Osteoblast (primary cell): Measurements from ENCODE around the gene CRAT. TPM values are rescaled to one million over a fixed set of nuclear protein-coding genes. Genes with fewer than 3 reads are reported as not detected.
A peak's percentile ranks its signal among the peaks of the same experiment; 100 is the strongest.
"Not testable (repeated sequence)": the region's sequence is repeated elsewhere in the genome, so short reads cannot be mapped to it uniquely, and the experiment has no call there.

Source experiments
- DNase-seq: peaks from one replicate; pipeline ENCODE4 v3.0.0; 2011; ENCODE audit warnings: low spot score, mixed read lengths; ENCODE audit not compliant: insufficient read length; ENCODE audit errors: missing footprints
- H2AFZ ChIP-seq: 2 replicates; pipeline ENCODE4 v1.6.0; 2011; ENCODE audit warnings: mild to moderate bottlenecking, low read length
- H3K27ac ChIP-seq: 2 replicates; pipeline ENCODE4 v1.5.1; 2011; ENCODE audit warnings: mild to moderate bottlenecking, low read depth, low read length, moderate library complexity
- H3K27me3 ChIP-seq: 2 replicates; pipeline ENCODE4 v1.6.0; 2012; ENCODE audit warnings: mild to moderate bottlenecking, control low read depth, inconsistent platforms, low read length, moderate library complexity; ENCODE audit not compliant: insufficient read depth
- H3K36me3 ChIP-seq: 2 replicates; pipeline ENCODE4 v1.5.1; 2011; ENCODE audit warnings: mild to moderate bottlenecking, low read length, control low read depth, moderate library complexity; ENCODE audit not compliant: insufficient read depth
- H3K4me1 ChIP-seq: 2 replicates; pipeline ENCODE4 v1.5.1; 2011; ENCODE audit warnings: mild to moderate bottlenecking, low read length, control low read depth, moderate library complexity; ENCODE audit not compliant: insufficient read depth
- H3K4me2 ChIP-seq: 2 replicates; pipeline ENCODE4 v1.6.0; 2011; ENCODE audit warnings: mild to moderate bottlenecking, low read length; ENCODE audit not compliant: insufficient read depth
- H3K4me3 ChIP-seq: fragments of 200-600 bp; sonication (generic); 3 replicates; pipeline ENCODE4 v1.5.1; 2012; ENCODE audit warnings: mild to moderate bottlenecking, low read length, inconsistent platforms; ENCODE audit not compliant: insufficient read depth
- H3K79me2 ChIP-seq: 2 replicates; pipeline ENCODE4 v1.6.0; 2012; ENCODE audit warnings: mild to moderate bottlenecking, low read length, control low read depth, inconsistent platforms; ENCODE audit not compliant: insufficient read depth
- H3K9me3 ChIP-seq: 2 replicates; pipeline ENCODE4 v1.5.1; 2011; ENCODE audit warnings: low read depth, low read length, control low read depth
- H4K20me1 ChIP-seq: 2 replicates; pipeline ENCODE4 v1.6.0; 2012; ENCODE audit warnings: mild to moderate bottlenecking, low read length, control low read depth; ENCODE audit not compliant: insufficient read depth
- total RNA-seq: library from RNA; depleted of rRNA; stranded (reverse); fragments of >200 nt; gene quantifications from 2 replicates; pipeline ENCODE4 v1.2.3, GENCODE V29; 2012
- TF ChIP-seq, protein P1 (sequence below): IDR thresholded peaks from 2 replicates; pipeline ENCODE4 v1.5.1; 2011; ENCODE audit warnings: mild to moderate bottlenecking, low read depth, low read length, moderate library complexity; ENCODE audit errors: extremely low read depth

CRAT gene
- total RNA-seq, 1 donor, result 79.6 TPM

DNA sequence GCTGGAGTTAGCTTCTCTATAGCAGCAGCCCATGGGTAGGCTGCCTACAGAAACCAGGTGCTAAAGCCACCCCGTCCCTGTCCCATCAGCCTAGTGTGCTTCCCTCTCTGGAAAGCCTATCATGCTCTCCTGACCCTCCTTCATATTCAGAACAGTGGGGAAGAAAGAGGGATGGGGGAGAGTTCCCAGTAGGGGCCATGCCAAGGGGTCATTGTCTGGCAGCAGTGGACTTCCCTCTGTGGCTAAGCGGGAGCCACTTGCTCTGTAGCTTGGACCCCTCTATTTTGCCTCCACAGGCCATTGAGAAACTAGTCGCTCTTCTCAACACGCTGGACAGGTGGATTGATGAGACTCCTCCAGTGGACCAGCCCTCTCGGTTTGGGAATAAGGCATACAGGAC, 18.1 kb upstream of the CRAT start:
- no peak overlapping the region for H3K4me2 ChIP-seq

DNA sequence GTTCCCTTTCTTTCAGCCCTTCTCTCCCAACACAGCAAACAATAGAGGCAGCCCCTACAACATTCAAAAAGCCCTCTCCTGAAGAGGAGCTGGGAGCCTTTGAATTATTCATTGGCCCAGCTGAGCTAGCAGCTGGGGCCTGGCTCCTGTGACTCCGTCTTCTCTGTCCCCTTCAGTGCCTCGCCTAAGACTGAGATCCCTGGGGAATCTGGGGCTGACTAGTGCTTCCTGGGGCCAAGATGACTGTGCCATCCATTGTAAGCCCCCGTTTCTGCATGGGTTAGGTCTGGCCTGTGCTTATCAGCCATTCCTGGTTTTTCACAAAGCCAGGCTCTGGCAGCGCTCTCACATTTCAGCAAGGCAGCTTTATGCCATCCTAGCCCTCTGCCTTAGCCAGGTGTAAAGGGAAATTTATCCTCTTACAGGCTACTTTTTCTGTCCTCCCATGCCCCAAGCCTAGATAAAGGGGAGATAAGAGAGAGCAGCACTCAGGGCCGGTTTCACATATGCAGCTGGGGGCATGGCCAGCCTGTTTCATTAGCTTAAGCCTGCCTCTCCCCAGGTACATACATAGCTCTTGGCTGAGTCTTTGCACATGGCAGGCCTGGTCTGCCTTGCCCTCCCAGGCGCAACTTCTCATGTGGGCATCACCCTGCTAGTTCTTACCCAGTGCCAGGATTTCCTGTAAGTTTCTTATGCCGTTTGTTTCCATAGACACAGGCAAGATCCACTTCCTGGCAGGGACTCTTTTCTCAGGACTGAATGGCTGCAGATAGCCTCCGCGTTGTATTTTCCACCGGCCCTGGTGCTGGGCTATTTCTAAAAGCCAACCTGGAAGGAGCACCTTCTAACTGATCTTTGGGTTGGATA, 16.4 kb upstream of the CRAT start:
- Histone ChIP-seq H3K4me2 (no peak overlapping the region), H2AFZ (no peak overlapping the region)

More for the DNA sequence above, 18.1 kb upstream of the CRAT start:
- Histone ChIP-seq H2AFZ (no peak overlapping the region), H3K4me1 (peaks cover 22% of the 10 kb centered on the region), H3K9me3 (no peaks in the 10 kb centered on the region), H3K79me2 (peaks cover 5% of the 10 kb centered on the region), H3K27ac (no peak overlapping the region), H3K4me3 (no peak overlapping the region), H3K36me3 (peaks cover 52% of the 10 kb centered on the region), H3K27me3 (no peaks in the 10 kb centered on the region), H4K20me1 (no peaks in the 10 kb centered on the region)
- TF ChIP-seq, protein P1, sequence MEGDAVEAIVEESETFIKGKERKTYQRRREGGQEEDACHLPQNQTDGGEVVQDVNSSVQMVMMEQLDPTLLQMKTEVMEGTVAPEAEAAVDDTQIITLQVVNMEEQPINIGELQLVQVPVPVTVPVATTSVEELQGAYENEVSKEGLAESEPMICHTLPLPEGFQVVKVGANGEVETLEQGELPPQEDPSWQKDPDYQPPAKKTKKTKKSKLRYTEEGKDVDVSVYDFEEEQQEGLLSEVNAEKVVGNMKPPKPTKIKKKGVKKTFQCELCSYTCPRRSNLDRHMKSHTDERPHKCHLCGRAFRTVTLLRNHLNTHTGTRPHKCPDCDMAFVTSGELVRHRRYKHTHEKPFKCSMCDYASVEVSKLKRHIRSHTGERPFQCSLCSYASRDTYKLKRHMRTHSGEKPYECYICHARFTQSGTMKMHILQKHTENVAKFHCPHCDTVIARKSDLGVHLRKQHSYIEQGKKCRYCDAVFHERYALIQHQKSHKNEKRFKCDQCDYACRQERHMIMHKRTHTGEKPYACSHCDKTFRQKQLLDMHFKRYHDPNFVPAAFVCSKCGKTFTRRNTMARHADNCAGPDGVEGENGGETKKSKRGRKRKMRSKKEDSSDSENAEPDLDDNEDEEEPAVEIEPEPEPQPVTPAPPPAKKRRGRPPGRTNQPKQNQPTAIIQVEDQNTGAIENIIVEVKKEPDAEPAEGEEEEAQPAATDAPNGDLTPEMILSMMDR, result no peak
- no peak for DNase-seq

DNA sequence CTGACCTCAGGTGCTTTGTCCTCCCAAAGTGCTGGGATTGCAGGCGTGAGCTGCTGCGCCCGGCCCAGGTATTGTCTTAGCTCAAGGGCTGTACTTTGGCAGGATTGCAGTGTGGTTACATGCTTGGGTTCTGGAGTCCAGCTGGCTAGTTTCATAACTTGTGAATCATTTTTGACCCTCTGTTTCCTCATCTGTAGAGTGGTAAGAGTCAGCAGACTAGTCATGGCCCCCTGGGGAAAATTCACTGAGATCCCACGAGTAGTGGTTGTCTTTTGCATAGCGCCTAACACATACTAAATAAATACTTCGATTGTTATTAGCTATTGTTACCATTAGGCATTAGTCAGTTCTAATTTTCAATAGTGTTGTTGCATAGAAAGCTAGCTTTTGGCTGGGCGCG, 14.9 kb upstream of the CRAT start:
- no peak overlapping the region for H3K4me2 ChIP-seq

More for the DNA sequence above, 16.4 kb upstream of the CRAT start:
- TF ChIP-seq, protein P1, result no peak
- Histone ChIP-seq H3K4me3 (no peak overlapping the region), H4K20me1 (peaks cover 6% of the 10 kb centered on the region), H3K4me1 (peaks cover 22% of the 10 kb centered on the region), H3K79me2 (peaks cover 13% of the 10 kb centered on the region), H3K27ac (peak overlapping the region; percentile 28), H3K9me3 (no peaks in the 10 kb centered on the region), H3K36me3 (peaks cover 50% of the 10 kb centered on the region), H3K27me3 (no peaks in the 10 kb centered on the region)
- no peak for DNase-seq

DNA sequence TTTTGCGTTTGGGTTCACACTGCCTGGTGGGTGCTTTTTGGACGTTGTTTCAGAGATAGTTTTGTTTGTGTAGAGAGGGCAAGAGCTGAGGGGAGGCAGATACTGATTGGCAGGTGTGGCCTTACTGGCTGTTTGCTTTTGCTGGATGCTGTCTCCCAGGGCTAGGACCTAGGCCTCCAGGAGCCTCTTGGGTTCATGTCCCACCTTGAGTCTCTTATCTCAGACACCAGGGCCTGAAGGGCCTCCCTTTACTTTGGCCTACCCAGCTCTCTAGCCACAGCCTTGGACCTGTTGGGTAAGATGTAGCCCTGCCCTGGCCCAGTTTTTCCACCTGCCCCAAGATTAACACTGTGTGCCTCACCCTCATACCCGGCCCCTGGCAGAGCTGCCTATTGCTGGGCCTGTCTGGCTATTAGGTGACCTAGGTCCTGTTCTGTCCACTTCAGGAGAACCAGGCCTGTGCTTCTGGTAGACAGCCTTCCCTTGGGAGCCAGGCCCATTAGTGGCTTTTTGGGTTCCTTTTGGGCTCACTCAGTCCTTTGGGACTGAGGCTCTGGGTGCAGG, 14.0 kb upstream of the CRAT start:
- Histone ChIP-seq H3K27ac (no peak overlapping the region), H3K36me3 (peaks cover 47% of the 10 kb centered on the region)
- DNase-seq, result no peak

More for the DNA sequence above, 14.9 kb upstream of the CRAT start:
- no peak overlapping the region for H2AFZ ChIP-seq
- peaks cover 49% of the 10 kb centered on the region for H3K36me3 ChIP-seq
- H3K79me2 ChIP-seq, result peaks cover 13% of the 10 kb centered on the region
- H3K4me1 ChIP-seq, result peaks cover 34% of the 10 kb centered on the region
- DNase-seq, result peak; percentile 95
- no peaks in the 10 kb centered on the region for H3K9me3 ChIP-seq
- peak overlapping the region; percentile 45 for H3K27ac ChIP-seq
- H4K20me1 ChIP-seq, result peaks cover 18% of the 10 kb centered on the region
- H3K4me3 ChIP-seq, result no peak overlapping the region
- TF ChIP-seq, protein P1, result no peak
- H3K27me3 ChIP-seq, result no peaks in the 10 kb centered on the region

DNA sequence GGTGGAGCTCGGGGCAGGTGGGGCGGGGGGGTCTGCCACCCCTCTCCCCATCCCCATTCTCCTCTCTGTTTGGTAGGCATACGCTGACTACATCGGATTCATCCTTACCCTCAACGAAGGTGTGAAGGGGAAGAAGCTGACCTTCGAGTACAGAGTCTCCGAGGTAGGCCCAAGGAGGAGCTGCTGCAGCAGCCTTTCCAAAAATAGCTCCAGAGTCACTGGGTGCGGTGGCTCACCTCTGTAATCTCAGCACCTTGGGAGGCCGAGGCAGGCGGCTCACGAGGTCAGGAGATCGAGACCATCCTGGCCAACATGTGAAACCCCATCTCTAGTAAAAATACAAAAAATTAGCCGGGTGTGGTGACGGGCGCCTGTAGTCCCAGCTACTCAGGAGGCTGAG, 12.4 kb upstream of the CRAT start:
- H4K20me1 ChIP-seq, result peaks cover 27% of the 10 kb centered on the region
- not testable (repeated sequence) for H3K4me2 ChIP-seq, DNase-seq, H3K9me3 ChIP-seq, H3K4me3 ChIP-seq, H2AFZ ChIP-seq, H3K27me3 ChIP-seq, H3K27ac ChIP-seq
- peaks cover 34% of the 10 kb centered on the region for H3K4me1 ChIP-seq
- H3K79me2 ChIP-seq, result peaks cover 29% of the 10 kb centered on the region
- peaks cover 37% of the 10 kb centered on the region for H3K36me3 ChIP-seq

More for the DNA sequence above, 14.0 kb upstream of the CRAT start:
- H3K4me2 ChIP-seq, result no peak overlapping the region
- H3K4me3 ChIP-seq, result no peak overlapping the region
- TF ChIP-seq, protein P1, result no peak
- peaks cover 34% of the 10 kb centered on the region for H3K4me1 ChIP-seq
- peaks cover 21% of the 10 kb centered on the region for H4K20me1 ChIP-seq
- no peak overlapping the region for H2AFZ ChIP-seq
- no peaks in the 10 kb centered on the region for H3K27me3 ChIP-seq
- H3K9me3 ChIP-seq, result no peaks in the 10 kb centered on the region
- peaks cover 17% of the 10 kb centered on the region for H3K79me2 ChIP-seq
